SK-N-SH treated with all-trans-retinoic acid at 6 μM for 48 hours (cell line): ENCODE measurements around the gene GRAP2.
A peak's percentile ranks its signal among the peaks of the same experiment; 100 is the strongest.

ENCODE experiments used
- ATAC-seq: fragments of 200-7000 bp; cut with Tn5 transposase; 3 replicates; pipeline ENCODE4 v1.9.1; 2020; ENCODE audit warnings: mild to moderate bottlenecking, moderate library complexity
- ARNTL ChIP-seq: fragments of 450-650 bp; formaldehyde crosslinking; IDR thresholded peaks from 2 replicates; pipeline ENCODE4 v1.5.0; 2020; ENCODE audit warnings: low read depth, mild to moderate bottlenecking, moderate library complexity, borderline replicate concordance
- CSDC2 ChIP-seq: fragments of 250-450 bp; sonication (Bioruptor Pico); IDR thresholded peaks from 2 replicates; pipeline ENCODE4 v1.5.0; 2020; ENCODE audit warnings: mild to moderate bottlenecking, moderate library complexity
- ESRRG ChIP-seq: fragments of 250-450 bp; sonication (Bioruptor Pico); IDR thresholded peaks from 2 replicates; pipeline ENCODE4 v1.6.1; 2021; ENCODE audit warnings: mild to moderate bottlenecking
- GLIS3 ChIP-seq: fragments of 250-450 bp; sonication (Bioruptor Pico); IDR thresholded peaks from 2 replicates; pipeline ENCODE4 v1.5.0; 2020; ENCODE audit warnings: mild to moderate bottlenecking, moderate library complexity
- OSR1 ChIP-seq: fragments of 250-450 bp; sonication (Bioruptor Pico); IDR thresholded peaks from 2 replicates; pipeline ENCODE4 v1.8.0; 2022; ENCODE audit warnings: moderate library complexity, mild to moderate bottlenecking, inconsistent platforms
- RARB ChIP-seq: fragments of 250-450 bp; sonication (Bioruptor Pico); IDR thresholded peaks from 2 replicates; pipeline ENCODE4 v1.8.0; 2021; ENCODE audit warnings: mild to moderate bottlenecking, moderate library complexity
- SNAI2 ChIP-seq: fragments of 250-450 bp; sonication (Bioruptor Pico); IDR thresholded peaks from 2 replicates; pipeline ENCODE4 v1.5.0; 2020; ENCODE audit warnings: mild to moderate bottlenecking, moderate library complexity
- TCF4 ChIP-seq: fragments of 250-450 bp; sonication (Bioruptor Pico); IDR thresholded peaks from 2 replicates; pipeline ENCODE4 v1.8.0; 2021; ENCODE audit warnings: mild to moderate bottlenecking, moderate library complexity, borderline replicate concordance
- TOX ChIP-seq: fragments of 250-450 bp; sonication (Bioruptor Pico); IDR thresholded peaks from 2 replicates; pipeline ENCODE4 v1.8.0; 2021; ENCODE audit warnings: mild to moderate bottlenecking, moderate library complexity, borderline replicate concordance
- TSHZ2 ChIP-seq: fragments of 250-450 bp; sonication (Bioruptor Pico); IDR thresholded peaks from 2 replicates; pipeline ENCODE4 v1.5.0; 2020; ENCODE audit warnings: mild to moderate bottlenecking, moderate library complexity
- ZC3H10 ChIP-seq: fragments of 250-450 bp; sonication (Bioruptor Pico); IDR thresholded peaks from 2 replicates; pipeline ENCODE4 v1.5.1; 2021; ENCODE audit warnings: mild to moderate bottlenecking, moderate library complexity
- ZFP3 ChIP-seq: fragments of 250-450 bp; sonication (Bioruptor Pico); IDR thresholded peaks from 2 replicates; pipeline ENCODE4 v1.5.0; 2020; ENCODE audit warnings: mild to moderate bottlenecking, moderate library complexity
- ZFP30 ChIP-seq: fragments of 450-650 bp; formaldehyde crosslinking; IDR thresholded peaks from 2 replicates; pipeline ENCODE4 v1.5.0; 2022; ENCODE audit warnings: mild to moderate bottlenecking, moderate library complexity
- ZNF565 ChIP-seq: fragments of 450-650 bp; formaldehyde crosslinking; conservative IDR thresholded peaks from 2 replicates; pipeline ENCODE4 v1.5.0; 2020; ENCODE audit warnings: low read depth, mild to moderate bottlenecking, moderate library complexity
- ZNF70 ChIP-seq: fragments of 450-650 bp; formaldehyde crosslinking; IDR thresholded peaks from 2 replicates; pipeline ENCODE4 v1.5.0; 2020; ENCODE audit warnings: mild to moderate bottlenecking, moderate library complexity
- ZNF8 ChIP-seq: fragments of 450-650 bp; formaldehyde crosslinking; IDR thresholded peaks from 2 replicates; pipeline ENCODE4 v1.5.0; 2020; ENCODE audit warnings: mild to moderate bottlenecking, moderate library complexity
- TF ChIP-seq, protein P1 (sequence below): fragments of 250-450 bp; sonication (Bioruptor Pico); IDR thresholded peaks from 2 replicates; pipeline ENCODE4 v1.5.1; 2020; ENCODE audit warnings: low read depth, mild to moderate bottlenecking, moderate library complexity
- TF ChIP-seq, protein P2 (sequence below): fragments of 250-450 bp; sonication (Bioruptor Pico); IDR thresholded peaks from 2 replicates; pipeline ENCODE4 v1.8.0; 2020; ENCODE audit warnings: mild to moderate bottlenecking, moderate library complexity, borderline replicate concordance

GRAP2 gene

DNA sequence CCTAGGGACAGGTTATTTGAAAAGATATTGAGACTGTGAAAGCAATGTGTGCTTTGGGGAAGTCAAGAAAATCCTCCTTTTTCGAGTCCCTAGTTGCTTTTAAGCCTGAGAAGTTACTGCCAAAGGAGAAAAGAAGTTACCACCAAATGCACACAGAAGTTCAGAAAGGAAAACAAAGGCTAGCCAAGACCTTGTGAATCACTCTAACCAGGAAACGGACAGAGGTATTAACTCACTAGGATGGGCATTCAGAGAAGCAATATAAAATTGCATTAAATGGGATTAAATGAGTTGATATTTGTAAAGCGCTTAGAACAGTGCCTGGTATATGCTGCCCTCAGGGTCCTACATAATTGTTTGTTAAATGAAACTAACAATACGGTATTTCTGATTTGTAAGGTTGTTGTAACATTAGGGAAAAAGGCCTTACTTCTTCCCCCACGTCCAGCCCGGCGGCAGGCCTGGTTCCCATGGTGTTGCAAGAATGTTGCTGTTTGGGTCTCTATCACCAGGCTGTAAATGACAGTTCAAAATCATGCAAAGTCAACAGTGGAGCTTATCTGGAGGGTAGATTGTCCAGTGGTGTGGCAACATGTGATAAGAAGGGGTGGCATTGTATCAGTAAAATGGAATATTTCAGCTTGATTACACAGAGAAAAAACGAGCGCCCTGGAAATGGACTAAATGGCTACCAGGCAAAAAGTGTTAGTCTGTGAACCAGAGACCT lies 66.4 kb downstream of the GRAP2 start:
- TF ChIP-seq OSR1, result no peak
- TF ChIP-seq CSDC2 (CRISPR knock-in tag), result no peak
- TF ChIP-seq TCF4 (CRISPR knock-in tag), result no peak
- TF ChIP-seq TSHZ2 (CRISPR knock-in tag), result no peak
- no peak for TF ChIP-seq ZNF70 (CRISPR knock-in tag)
- no peak for TF ChIP-seq RARB (CRISPR knock-in tag)
- TF ChIP-seq ZC3H10, result no peak
- TF ChIP-seq ARNTL (CRISPR knock-in tag), result no peak
- ATAC-seq, result no peak

GRCh38 chr22:39967996-39968972 lies 67.4 kb downstream of the GRAP2 start:
- TF ChIP-seq TOX (no peak), ESRRG (no peak), ZNF565 (CRISPR knock-in tag) (no peak), ZFP30 (CRISPR knock-in tag) (no peak), ARNTL (CRISPR knock-in tag) (no peak), RARB (CRISPR knock-in tag) (no peak), ZNF70 (CRISPR knock-in tag) (no peak), TCF4 (CRISPR knock-in tag) (no peak), SNAI2 (CRISPR knock-in tag) (no peak), ZFP3 (CRISPR knock-in tag) (no peak)
- TF ChIP-seq, protein P1, sequence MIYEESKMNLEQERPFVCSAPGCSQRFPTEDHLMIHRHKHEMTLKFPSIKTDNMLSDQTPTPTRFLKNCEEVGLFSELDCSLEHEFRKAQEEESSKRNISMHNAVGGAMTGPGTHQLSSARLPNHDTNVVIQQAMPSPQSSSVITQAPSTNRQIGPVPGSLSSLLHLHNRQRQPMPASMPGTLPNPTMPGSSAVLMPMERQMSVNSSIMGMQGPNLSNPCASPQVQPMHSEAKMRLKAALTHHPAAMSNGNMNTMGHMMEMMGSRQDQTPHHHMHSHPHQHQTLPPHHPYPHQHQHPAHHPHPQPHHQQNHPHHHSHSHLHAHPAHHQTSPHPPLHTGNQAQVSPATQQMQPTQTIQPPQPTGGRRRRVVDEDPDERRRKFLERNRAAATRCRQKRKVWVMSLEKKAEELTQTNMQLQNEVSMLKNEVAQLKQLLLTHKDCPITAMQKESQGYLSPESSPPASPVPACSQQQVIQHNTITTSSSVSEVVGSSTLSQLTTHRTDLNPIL (CRISPR knock-in tag), result no peak
- TF ChIP-seq, all 23 proteins: peak for 0
- peak; percentile 37 for ATAC-seq

DNA sequence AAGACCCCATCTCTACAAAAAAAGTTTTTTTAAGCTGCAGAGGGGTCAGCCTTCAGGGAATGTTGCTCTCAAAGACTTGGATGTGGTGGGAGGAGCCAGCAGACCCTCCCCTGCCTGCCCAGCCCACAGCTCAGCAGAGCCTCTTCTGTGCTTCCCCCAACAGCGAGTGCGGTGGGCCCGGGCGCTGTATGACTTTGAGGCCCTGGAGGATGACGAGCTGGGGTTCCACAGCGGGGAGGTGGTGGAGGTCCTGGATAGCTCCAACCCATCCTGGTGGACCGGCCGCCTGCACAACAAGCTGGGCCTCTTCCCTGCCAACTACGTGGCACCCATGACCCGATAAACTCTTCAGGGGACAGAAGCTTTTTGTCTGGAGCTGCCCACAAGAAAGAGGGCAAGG lies 69.9 kb downstream of the GRAP2 start:
- ATAC-seq, result no peak
- TF ChIP-seq, protein P2, sequence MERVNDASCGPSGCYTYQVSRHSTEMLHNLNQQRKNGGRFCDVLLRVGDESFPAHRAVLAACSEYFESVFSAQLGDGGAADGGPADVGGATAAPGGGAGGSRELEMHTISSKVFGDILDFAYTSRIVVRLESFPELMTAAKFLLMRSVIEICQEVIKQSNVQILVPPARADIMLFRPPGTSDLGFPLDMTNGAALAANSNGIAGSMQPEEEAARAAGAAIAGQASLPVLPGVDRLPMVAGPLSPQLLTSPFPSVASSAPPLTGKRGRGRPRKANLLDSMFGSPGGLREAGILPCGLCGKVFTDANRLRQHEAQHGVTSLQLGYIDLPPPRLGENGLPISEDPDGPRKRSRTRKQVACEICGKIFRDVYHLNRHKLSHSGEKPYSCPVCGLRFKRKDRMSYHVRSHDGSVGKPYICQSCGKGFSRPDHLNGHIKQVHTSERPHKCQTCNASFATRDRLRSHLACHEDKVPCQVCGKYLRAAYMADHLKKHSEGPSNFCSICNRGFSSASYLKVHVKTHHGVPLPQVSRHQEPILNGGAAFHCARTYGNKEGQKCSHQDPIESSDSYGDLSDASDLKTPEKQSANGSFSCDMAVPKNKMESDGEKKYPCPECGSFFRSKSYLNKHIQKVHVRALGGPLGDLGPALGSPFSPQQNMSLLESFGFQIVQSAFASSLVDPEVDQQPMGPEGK (CRISPR knock-in tag), result no peak
- TF ChIP-seq TOX, result no peak
- no peak for TF ChIP-seq GLIS3 (CRISPR knock-in tag)
- TF ChIP-seq ZFP30 (CRISPR knock-in tag), result no peak
- no peak for TF ChIP-seq TSHZ2 (CRISPR knock-in tag)
- no peak for TF ChIP-seq ZNF8
- no peak for TF ChIP-seq OSR1
